Transverse colon (tissue), 4 donors: ENCODE measurements around the gene RBBP8NL.

ENCODE experiments used
- EP300 ChIP-seq: sonication (generic); formaldehyde crosslinking; IDR thresholded peaks from one replicate; pipeline ENCODE4 v1.6.1; 2017; ENCODE audit warnings: antibody characterized with exemption, low read depth
- POLR2A ChIP-seq: fragments of 450-650 bp; IDR thresholded peaks from one replicate; pipeline ENCODE4 v1.6.1; 2016; ENCODE audit warnings: antibody characterized with exemption, mild to moderate bottlenecking, moderate library complexity
- POLR2AphosphoS5 ChIP-seq, 3 donors: sonication (generic); formaldehyde crosslinking; IDR thresholded peaks; one replicate each; pipeline ENCODE4 v1.6.1; 2016; ENCODE audit warnings: antibody characterized with exemption in 3 of 3
- TF ChIP-seq, protein P1 (sequence below), 5 experiments: fragments of 200-600 bp in 3 of 5; fragments of 450-650 bp in 2 of 5; sonication (generic) in 3 of 5; IDR thresholded peaks; 1 replicate in 2 of 5; 2 replicates in 3 of 5; pipeline ENCODE4 v1.5.1; 2016 to 2017; ENCODE audit warnings: antibody characterized with exemption in 5 of 5, inconsistent platforms in 3 of 5, mild to moderate bottlenecking in 2 of 5, moderate library complexity in 1 of 5

DNA sequence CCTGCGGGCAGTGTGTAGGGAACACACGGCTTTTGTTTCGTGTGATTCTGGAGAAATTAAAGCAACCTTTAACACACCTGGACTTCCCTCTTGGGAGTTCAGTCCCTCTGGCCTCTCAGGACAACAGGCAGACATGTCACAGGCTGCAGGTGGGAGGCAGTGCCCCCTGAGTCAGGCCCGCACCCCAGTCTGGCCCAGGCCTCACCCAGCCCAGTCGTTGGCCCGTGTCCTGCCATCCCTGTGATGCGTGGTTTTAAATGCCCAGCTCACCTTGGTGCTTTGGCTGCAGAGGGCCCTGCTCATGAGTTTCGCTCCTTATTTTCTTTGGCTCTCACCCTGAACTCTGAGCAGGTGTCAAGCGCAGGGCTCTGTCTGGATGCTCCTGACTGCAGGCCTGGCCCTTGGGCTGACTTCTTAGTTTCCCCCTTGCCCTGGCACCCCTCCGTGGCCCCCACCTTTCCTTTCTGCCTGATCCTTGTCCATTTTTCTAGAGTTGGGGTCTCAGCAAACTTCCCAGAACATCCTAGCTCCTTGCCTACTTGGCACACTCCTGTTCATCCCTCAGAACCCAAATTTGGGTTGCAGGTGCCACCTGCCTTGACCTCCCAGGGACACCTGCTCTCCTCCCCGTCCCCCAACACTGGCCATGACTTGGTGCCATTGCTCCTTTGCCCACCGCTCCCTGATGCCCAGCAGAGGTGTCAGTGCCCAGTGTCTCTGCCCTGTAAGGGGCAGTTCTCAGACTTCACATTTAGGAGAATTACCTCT lies 18.1 kb downstream of the RBBP8NL start:
- TF ChIP-seq POLR2AphosphoS5 (IDR thresholded peaks at IDR 0.05) = no peak
- TF ChIP-seq EP300 = no peak
- no peak for TF ChIP-seq POLR2A
- TF ChIP-seq, protein P1, sequence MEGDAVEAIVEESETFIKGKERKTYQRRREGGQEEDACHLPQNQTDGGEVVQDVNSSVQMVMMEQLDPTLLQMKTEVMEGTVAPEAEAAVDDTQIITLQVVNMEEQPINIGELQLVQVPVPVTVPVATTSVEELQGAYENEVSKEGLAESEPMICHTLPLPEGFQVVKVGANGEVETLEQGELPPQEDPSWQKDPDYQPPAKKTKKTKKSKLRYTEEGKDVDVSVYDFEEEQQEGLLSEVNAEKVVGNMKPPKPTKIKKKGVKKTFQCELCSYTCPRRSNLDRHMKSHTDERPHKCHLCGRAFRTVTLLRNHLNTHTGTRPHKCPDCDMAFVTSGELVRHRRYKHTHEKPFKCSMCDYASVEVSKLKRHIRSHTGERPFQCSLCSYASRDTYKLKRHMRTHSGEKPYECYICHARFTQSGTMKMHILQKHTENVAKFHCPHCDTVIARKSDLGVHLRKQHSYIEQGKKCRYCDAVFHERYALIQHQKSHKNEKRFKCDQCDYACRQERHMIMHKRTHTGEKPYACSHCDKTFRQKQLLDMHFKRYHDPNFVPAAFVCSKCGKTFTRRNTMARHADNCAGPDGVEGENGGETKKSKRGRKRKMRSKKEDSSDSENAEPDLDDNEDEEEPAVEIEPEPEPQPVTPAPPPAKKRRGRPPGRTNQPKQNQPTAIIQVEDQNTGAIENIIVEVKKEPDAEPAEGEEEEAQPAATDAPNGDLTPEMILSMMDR (IDR thresholded peaks at IDR 0.05) = no peak
